GM12875 (cell line): ENCODE data around the gene ATP8B4.
"Not testable (repeated sequence)": the region's sequence is repeated elsewhere in the genome, so short reads cannot be mapped to it uniquely, and the experiment has no call there.

Source experiments
- H3K4me3 ChIP-seq: one replicate; pipeline ENCODE4 v1.5.1; 2011; ENCODE audit warnings: low read depth, low read length, control low read depth
- CTCF ChIP-seq: IDR thresholded peaks from 2 replicates; pipeline ENCODE4 v1.5.1; 2011; ENCODE audit warnings: low read depth, mild to moderate bottlenecking, control low read depth, inconsistent platforms, low read length, moderate library complexity, borderline replicate concordance; ENCODE audit not compliant: insufficient read depth

ATP8B4 gene

GRCh38 chr15:50138391-50138790 lies 19.4 kb upstream of the ATP8B4 start:
- TF ChIP-seq CTCF = no peak
- H3K4me3 ChIP-seq = no peak overlapping the region

GRCh38 chr15:50137893-50138292 lies 18.9 kb upstream of the ATP8B4 start:
- no peak overlapping the region for H3K4me3 ChIP-seq
- no peak for TF ChIP-seq CTCF

DNA sequence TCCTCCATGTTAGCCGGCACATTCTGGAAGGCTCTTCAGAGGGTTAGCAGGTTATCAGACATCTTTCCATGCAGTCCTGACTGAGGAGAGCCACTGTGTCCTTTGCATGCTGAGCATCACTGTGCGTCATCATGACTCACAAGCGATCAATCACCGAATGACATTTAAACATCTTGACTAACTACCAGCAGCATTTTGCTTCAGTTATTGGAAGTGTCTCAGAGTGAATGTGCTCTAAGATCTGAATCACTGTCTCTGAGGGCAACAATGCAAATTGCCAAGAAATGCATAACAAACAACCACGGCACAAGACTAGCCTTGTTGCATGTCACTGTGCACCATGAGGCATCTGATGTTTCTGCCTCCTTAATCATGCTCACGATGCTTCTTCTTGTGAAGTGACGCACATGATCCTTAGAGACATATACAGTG lies 18.3 kb upstream of the ATP8B4 start:
- H3K4me3 ChIP-seq = no peak overlapping the region
- no peak for TF ChIP-seq CTCF

DNA sequence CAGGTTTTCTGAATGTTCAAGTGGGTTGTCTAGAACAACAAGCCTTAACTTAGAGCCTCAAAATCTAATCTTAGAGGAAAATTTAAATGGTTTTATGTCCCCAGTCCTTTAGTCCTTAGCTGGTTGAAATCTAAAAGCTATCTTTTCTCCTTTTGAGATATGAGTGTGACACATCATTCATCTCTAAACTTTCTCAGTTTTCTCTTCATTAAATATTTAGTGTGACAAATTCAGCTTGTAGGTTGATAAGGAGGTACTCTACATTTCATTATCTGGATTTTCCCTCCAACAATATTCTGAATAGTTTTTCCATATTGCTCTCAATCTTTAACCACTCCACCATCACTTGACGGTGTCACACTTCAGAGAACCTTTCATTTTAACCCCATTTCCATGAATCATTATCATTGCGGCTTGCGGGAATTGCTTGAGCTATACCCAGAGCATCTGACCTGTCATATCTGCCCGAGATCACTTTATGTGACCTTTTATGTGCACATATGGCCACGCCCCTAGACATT lies 16.1 kb upstream of the ATP8B4 start:
- H3K4me3 ChIP-seq = no peak overlapping the region
- TF ChIP-seq CTCF = no peak

DNA sequence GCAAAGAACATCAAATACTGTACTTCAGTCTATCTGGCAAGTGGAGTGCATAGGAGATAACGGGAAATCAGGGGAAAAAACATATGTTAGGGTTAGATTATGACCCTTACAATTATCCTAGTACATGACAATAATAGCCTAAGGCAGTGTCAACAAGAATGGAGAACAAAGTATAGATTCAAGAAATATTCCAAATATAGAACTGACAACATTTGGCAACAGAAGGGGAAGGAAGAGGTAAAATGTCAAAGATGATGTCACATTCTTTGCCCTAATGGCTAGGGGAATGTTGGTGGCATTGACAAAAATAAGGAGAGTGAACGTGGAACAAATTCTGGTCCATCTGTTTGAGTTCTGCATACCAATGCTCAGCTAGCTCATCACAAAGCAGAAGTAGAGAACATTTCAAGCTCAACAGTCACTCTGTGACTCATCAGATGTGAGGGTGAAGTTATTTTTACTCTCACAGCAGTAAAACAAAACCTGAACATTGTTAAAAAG lies 15.5 kb upstream of the ATP8B4 start:
- no peak overlapping the region for H3K4me3 ChIP-seq
- TF ChIP-seq CTCF = no peak

GRCh38 chr15:50132251-50132984 lies 13.4 kb upstream of the ATP8B4 start:
- not testable (repeated sequence) for H3K4me3 ChIP-seq

- no peak for TF ChIP-seq CTCF
- H3K4me3 ChIP-seq = no peak overlapping the region
Observed at GRCh38 chr15:50131617-50132016, 12.6 kb upstream of the ATP8B4 start.

- TF ChIP-seq CTCF = no peak
- H3K4me3 ChIP-seq = no peak overlapping the region
Observed at GRCh38 chr15:50128266-50128665, 9.2 kb upstream of the ATP8B4 start.
